AG20443 (cell line): Measurements from ENCODE around the gene AP3D1.
A peak's percentile ranks its signal among the peaks of the same experiment; 100 is the strongest.

ENCODE experiments used
- DNase-seq: peaks from one replicate; pipeline ENCODE4 v3.0.0; 2012; ENCODE audit warnings: low spot score, mixed read lengths

The AP3D1 gene

DNA sequence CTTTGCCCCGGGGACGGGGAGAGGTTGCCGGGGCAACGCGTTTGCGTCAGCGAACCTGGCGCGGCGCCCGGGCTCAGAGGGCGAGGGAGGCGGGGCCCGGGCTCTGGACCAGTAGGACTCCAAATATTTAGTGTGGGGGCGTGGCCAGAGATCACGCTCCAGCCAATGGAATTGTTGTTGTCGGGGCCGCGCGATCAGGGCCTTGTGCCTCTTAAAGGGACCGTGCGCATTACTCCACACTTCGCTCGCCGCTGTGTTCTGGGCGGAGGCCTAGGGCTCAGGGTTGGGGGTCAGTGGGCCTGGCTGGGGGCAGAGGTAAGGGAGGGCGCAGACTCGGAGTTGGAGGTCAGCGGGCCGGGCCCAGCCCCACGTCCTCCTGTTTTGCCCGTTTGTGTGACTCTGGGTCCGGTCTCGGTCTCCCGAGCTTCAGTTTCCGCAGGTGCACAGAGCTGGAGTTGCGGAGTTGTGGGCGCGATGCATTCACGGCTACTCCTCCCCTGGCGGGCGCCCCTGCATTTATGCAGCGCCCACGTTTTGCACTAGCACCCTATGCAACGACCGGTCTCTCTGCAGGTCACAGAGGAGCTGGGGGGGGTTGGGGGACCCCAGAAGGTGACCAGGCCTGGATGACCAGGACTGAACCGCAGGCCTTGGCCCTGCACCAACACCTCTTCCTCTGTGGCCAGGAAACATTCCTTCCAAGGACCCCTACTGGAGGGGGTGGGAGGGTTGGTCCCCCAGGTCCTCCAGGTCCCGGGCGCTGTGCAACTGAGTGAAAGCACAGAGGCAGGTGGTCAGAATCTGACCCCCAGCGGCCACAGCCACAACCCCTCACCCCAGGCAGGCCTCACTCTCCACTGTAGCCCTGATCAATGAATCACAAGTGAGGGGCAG is 89.6 kb downstream of the AP3D1 start:
- peak; percentile 99 for DNase-seq

DNA sequence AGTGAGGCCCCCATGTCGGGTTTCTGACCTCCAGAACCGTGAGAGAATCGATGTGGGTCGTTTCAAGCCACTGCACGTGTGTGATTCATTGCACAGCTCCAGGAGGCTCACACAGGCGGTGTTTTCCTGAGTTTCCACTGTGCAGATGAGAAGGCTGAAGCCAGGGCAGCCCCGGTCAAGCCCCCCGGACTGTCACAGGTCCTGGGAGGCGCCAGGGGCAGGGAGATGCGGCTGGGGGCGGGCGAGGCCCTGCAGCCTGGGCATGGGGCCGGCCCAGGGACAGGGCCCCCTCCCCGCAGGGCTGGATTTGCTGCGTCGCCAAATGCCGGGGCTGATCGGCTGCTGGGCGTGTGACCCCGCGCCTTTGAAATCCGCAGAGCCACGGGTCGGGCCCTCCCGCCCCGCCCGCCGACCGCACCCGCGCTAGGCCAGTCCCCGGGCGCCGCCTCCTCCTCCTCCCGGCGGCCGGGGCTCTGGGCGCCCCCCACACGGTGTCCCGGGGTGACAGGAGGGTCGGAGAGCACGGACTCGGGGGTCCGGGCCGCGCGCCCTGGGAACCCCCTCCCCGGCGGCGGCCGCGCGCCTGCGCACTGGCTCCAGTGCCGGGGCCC is 90.4 kb downstream of the AP3D1 start:
- DNase-seq = no peak

DNA sequence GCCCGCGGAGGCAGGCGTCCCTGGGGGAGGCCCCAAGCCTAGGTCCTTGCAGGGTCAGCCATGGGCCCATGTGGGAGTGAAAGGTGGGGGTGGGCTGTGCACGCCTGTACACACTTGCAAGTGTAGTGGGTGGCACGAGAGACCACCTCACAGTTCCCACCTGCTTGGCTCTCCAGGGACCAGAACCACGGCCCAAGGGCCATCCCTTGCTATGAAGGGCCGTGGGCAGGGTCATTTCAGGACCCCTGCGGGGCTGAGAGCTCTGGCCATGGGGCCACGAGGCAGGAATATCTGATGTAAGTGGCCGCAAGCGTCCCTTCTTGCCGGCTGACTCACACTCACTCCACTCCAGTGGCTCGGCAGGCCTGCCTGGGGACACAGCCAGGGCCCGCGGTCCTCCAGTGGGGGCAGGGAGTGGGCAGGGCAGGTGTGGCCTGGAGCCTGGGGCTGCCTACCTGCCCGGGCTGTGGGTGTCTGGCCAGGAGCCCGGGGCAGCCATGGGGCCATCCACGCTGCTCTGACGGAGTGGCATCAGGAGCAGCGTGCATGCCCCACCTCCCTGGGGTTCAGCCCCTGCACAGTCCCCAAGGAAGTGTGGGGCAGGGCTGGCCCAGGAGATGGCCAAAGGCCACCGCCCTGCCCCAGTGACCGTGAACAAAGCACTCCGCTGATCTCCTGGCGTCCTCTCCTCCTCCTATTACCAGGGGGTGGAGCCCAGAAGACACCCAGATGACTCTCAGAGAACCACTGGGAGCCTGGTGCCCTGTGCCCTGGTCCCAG is 91.8 kb downstream of the AP3D1 start:
- peak; percentile 71 for DNase-seq

DNA sequence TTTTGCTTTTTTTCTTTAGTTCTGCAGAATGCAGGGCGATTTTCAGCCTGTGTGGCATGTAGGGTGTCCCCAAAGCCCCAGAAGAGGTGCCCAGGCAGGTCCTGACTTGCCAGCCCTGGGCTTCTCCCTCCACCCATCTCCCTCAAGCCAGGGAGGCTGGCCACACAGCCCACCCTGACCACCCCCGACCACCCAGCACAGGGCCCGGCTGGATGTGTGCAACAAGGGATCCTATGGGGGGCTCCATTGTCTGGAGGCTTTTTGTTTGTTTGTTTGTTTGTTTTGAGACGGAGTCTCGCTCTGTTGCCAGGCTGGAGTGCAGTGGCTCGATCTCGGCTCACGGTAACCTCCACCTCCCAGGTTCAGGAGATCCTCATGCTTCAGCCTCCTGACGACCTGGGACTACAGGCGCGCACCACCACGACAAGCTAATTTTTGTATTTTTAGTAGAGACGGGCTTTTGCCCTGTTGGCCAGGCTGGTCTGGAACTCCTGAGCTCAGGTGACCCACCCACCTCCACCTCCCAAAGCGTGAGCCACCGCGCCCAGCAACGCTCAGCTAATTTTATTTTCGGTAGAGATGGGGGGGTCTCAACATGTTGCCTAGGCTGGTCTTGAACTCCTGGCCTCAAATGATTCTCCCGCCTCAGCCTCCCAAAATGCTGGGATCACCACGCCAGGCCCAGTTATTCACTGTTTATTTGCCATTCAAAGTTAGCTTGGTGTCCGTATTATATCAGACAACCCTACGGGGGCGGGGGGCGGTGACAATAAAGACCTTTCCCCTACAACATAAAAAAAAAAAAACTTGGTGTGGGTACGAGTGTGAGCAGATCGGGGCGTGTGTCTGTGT is 92.6 kb downstream of the AP3D1 start:
- no peak for DNase-seq

DNA sequence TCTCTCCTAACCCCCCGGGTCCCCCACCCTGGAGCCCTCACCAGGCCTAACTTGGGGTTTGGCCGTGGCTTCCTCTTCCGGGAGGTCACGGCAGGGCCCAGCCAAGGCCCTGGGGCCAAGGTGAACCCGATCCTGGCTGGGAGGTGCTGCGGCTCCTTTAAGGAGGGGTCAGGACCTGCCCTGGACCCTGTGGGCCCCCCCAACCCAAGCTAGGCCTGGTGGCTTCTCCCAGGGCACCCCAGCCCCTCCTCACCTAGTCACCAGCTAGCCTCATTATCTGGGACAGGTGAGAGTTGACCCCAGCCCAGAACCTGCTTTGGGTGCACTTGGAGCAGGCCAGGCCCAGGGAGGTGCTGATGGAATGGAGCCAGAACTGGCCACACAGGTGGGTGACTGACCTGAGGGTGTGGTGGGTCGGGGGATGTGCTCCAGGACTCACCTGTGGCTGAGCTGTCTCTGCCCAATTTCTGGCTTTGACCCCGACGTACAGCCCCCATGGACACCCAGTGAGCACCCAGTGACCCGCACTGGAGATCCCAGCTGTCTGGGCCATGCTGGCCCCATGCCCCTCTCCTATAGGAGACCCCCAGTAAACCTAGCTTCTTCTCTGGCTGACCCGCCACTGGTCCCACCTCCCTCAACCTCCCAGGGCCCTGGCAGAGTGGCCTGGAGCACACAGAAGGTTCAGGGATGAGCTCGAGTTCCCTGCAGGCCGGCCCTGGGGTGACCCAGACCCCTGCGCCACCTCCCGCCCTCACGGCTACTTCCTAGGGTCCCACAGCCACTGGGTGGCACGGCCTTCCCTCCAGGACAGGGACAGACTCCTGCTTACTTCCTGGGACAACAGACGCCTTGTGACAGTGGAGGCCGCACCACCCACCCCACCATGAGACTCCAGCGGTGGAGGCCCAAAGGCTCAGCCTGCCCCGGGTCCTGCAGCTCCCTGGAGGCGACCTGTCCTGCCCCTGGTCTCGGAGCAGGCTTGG is 93.6 kb downstream of the AP3D1 start:
- no peak for DNase-seq

DNA sequence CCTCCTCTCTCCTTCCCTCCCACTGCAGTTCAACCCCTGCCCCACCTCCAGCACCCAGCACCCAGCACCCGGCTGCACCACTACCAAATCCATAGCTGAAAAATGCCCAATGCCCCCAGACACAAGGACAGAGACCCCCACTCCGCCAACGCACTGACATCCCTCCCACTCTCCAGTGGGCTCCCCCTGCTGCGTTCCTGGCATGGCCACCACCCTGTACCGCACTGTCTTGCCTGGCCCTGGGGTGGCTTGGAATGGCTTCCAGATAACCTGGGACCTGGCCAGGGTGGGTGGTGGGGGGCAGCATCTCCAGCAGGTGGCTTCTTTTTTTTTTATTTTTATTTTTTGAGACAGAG is 94.6 kb downstream of the AP3D1 start:
- no peak for DNase-seq

DNA sequence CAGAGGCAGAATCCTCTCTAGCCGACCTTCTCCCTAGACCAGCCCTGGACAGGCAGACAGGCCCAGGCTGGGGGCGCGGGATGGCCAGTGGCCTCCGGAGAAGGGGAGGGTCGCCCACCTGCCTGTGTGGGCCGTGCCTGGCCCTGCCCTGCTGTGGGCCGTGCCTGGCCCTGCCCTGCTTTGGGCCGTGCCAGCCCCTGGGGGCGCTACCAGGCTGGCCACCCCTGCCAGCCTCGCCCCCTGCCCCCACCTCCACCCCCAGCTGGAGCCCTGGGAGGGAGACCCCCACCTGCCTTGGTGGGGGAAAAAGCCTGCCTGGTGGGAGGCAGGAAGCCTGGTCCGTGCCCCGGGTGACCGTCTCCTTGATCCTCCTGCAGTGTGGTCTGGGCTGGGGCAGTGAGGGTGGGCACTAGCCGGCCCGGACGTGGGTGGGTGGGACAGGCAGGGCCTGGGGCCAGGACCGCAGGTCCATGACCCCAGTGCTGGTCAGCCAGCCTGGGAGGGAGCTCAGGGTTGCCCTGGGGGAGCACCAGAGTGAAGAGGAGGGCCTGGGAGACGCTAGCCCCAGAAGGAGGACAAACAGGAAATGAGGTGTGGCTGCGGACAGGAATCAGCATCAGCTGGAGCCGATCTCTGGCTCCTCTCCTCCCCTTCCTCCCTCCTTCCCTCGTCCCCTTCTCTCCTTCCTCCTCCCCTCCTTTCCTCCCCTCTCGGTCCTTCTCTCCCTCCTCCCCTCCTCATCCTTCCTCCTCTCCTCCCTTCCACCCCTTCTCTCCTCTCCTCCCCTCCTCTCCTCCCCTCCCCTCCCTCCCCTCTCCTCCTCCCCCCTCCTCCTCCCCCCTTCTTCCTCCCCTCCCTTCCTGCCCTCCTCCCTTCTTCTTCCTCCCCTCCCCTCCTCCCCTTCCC is 95.2 kb downstream of the AP3D1 start:
- peak; percentile 50 for DNase-seq

DNA sequence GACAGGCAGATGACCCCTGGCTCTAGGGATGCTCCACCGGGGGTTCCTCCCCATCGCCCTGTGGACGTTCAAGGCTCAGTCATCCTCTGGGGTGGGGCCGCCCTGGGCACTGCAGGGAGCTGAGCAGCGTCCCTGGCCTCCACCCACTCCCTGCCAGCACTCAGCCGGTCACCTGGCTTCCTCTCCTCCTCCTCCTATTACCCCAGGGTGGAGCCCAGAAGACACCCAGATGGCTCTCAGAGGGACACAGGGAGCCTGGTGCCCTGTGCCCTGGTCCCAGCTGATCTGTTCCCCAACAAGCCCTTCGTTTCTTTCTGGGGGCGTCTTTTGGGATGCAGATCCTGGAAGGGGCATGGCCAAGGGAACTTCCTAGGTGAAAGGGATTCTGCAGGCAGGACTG is 96.6 kb downstream of the AP3D1 start:
- DNase-seq = no peak

DNA sequence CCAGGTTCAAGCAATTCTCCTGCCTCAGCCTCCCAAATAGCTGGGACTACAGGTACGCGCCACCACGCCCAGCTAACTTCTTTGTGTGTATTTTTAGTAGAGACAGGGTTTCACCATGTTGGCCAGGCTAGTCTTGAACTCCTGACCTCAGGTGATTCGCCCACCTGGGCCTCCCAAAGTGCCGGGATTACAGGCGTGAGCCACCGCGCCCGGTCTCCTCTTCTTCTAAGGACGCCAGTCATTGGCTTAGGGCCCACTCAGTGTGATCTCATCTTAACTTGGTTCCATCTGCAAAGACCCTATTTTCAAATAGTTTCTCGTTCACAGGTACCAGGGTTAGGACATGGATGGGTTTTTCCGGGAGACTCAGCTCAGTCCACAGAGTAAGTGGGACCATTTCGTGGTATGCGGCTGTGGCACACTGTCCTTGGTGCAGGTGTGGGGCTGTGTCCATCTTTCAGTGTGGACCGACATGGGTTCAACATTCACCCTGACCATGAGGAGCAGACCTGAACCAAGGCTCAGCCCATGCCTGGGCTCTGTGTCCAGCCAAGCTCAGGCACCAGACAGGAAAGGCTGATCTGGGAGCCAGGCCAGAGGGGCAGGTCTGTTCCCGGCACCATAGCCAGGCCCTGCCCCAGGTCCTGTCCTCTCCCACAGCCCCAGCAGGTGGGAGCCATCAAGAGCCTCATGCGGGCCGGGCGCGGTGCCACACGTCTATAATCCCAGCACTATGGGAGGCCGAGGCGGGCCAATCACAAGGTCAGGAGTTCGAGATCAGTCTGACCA is 97.6 kb downstream of the AP3D1 start:
- DNase-seq = no peak

DNA sequence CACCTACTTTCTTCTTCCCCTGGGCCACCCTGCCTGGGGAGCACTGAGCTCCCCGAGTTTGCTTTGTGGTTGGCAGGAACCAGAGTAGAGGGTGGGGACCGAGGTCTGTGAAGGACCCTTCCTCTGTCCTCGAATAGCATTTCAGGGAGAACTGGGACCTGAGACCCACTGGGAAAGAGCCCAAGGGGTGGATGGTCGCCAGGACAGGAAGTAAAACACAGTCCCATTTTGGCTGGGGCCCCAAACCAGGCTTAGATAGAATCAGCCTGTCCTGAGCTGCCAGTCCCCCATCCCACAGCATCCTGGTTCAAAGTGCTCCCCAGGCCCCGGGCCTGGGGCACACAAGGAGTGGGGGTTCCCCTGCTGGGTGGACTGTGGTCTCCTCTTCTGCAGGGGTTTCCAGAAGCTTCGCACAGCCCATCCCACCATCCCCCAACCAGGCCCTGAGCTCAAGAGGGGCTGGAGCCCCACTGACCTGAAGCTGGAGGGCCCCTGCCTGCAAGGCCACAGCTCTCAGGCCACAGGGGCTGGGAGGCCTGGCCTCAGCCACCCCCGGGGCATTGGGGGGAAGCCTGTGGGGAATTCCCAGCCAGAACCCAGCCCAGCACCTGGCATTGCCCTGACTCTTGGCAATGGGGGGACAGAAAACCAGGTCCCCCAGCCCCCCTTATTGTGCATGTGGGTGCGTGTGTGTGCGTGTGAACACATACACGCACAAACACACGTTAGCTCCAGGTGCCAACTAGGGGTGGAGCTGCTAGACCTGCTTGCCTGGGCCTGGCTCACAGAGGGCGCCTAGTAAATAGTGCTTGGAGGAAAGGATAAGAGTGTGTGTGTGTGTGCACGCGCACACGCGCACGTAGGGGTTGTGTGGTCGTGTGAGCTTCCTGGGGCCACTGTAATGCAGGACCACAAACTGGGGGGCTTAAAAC is 99.3 kb downstream of the AP3D1 start:
- no peak for DNase-seq

DNA sequence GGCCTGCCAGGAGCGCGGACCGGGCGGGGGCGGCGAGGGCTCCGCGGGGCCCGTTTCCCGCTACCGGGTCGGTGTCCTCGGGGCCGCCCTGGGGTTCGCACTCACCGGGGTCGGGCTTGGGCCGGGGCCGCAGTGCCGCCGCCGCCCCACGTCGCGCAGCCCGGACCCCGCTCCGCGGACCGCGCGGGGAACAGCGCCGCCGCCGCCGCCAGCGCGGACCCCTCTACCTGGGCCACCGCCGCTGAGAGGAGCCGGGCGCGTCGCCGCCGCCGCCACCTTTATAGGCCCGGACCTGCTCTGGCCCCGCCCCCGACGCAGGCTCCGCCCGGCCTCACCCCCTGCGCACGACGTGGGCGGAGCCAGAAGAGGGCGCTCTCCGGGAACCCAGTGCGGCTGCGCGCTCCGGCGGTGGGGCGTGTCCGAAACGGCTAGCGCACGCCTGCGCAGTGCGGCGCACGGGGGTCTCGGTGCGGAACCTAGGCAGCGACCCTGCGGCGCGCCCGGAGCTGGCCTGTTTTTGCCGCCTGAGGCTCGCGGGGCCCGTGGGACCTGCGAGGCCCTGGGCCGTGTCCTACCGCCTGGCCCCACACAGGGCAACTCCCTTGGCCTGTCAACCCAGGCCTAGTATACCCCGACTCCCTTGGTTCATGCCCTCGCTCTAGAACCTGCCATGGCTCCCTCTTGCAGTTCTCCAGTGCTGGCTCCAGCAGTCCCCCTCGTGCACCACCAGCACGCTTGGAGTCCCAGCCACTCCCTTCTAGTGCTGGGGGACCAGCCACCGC is 100.2 kb downstream of the AP3D1 start, which contains the start of gene MKNK2:
Gene MKNK2, minus strand, starts transcription at position 254 of the 782 bp plus-strand sequence. CDS start 393 bp downstream, outside the sequence.
- peak; percentile 99 for DNase-seq
